T-helper 1 cell treated with Interleukin-12 subunit alpha and Interleukin-12 subunit beta and Interleukin-4 antibody, amounts not matched to agents 30 μg/mL and 1 μg/mL, for 36 hours (primary cell): ENCODE measurements around the gene LNPEP.

Source experiments
- H3K27ac Mint-ChIP-seq: one replicate; pipeline ENCODE4 v1.8.0; 2021; ENCODE audit warnings: mild to moderate bottlenecking, mixed read lengths
- H3K27me3 Mint-ChIP-seq: one replicate; pipeline ENCODE4 v1.8.0; 2021; ENCODE audit warnings: low read depth, mixed read lengths
- H3K36me3 Mint-ChIP-seq: one replicate; pipeline ENCODE4 v1.8.0; 2021; ENCODE audit warnings: low read depth, mixed read lengths
- H3K4me1 Mint-ChIP-seq: one replicate; pipeline ENCODE4 v1.8.0; 2021; ENCODE audit warnings: low read depth, mixed read lengths
- H3K4me3 Mint-ChIP-seq: one replicate; pipeline ENCODE4 v1.8.0; 2021; ENCODE audit warnings: mild to moderate bottlenecking, moderate library complexity, mixed read lengths
- H3K9me3 Mint-ChIP-seq: one replicate; pipeline ENCODE4 v1.8.0; 2021; ENCODE audit warnings: mixed read lengths

The LNPEP gene

DNA sequence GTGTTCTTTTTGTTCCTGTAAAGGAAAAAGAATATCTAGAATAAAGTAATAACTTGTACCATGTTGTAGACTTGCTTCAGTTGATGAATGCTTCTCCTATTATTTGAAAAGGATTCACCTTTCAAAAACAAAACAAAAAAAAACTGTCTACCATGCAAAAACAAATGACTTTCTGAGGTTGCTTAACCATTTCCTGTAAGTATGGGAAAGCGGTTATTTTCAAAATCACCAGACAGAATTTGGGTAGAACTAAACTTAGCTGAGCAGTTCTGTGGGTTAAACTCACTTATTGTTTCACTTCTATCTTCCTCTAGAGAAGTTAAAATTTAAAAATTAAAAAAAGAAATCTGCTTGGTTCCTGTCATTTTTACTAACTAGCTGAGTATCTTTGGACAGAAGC lies 25.2 kb downstream of the LNPEP start:
- H3K9me3 Mint-ChIP-seq: no peaks in the 10 kb centered on the region
- H3K4me1 Mint-ChIP-seq: peaks cover 69% of the 10 kb centered on the region
- H3K27me3 Mint-ChIP-seq: no peaks in the 10 kb centered on the region
- H3K36me3 Mint-ChIP-seq: peaks cover 27% of the 10 kb centered on the region
- peak overlapping the region; percentile 75 for H3K27ac Mint-ChIP-seq
- peak overlapping the region; percentile 43 for H3K4me3 Mint-ChIP-seq

- Mint-ChIP-seq H3K27ac (peak overlapping the region; percentile 89), H3K4me1 (peaks cover 57% of the 10 kb centered on the region), H3K9me3 (no peaks in the 10 kb centered on the region), H3K27me3 (no peaks in the 10 kb centered on the region), H3K4me3 (peak overlapping the region; percentile 76), H3K36me3 (peaks cover 32% of the 10 kb centered on the region)
Observed at GRCh38 chr5:96962540-96962991, 26.7 kb downstream of the LNPEP start.

DNA sequence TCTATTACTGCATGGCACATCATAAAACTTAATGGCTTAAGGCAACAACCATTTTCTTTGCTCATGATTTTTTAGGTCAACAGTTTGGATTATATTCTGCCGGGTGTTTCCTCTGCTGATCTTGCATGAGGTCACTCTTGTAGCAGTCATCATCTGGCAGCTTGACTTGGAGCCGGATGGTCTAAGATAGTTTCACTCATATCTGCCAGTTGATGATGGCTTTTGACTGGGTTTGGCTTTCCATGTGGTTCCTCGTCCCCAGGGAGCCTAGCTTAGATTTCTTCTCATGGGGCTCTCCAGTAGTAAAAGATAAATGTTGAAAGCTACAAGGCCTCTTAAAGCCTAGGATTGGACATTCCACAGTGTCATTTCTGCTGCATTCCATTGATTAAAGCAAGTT lies 27.4 kb downstream of the LNPEP start:
- Mint-ChIP-seq H3K27ac (peak overlapping the region; percentile 89), H3K4me3 (peak overlapping the region; percentile 76), H3K27me3 (no peaks in the 10 kb centered on the region), H3K4me1 (peaks cover 50% of the 10 kb centered on the region), H3K36me3 (peaks cover 32% of the 10 kb centered on the region), H3K9me3 (no peaks in the 10 kb centered on the region)

- Mint-ChIP-seq H3K36me3 (peaks cover 32% of the 10 kb centered on the region), H3K27me3 (no peaks in the 10 kb centered on the region), H3K9me3 (no peaks in the 10 kb centered on the region), H3K4me3 (no peak overlapping the region), H3K27ac (no peak overlapping the region), H3K4me1 (peaks cover 52% of the 10 kb centered on the region)
Observed at GRCh38 chr5:96966801-96967200, 30.9 kb downstream of the LNPEP start.

DNA sequence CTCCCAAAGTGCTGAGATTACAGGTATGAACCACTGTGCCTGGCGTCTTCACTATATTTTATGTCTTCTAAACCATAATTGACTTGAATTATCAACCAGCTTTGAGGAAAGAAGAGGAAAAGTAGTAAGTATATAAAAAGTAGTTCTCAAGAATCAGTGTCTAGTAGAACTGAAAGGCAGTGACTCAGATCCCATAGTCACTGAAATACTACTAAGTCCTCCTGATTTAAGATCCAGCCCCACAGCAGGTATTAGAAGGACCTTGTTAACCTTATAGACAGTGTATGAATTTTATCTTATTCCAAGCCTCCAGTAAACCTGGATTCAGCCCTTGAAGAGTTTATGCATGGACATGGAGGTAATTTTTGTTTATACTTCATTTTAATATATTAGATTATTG lies 31.5 kb downstream of the LNPEP start:
- H3K27me3 Mint-ChIP-seq: no peaks in the 10 kb centered on the region
- peaks cover 49% of the 10 kb centered on the region for H3K4me1 Mint-ChIP-seq
- H3K9me3 Mint-ChIP-seq: no peaks in the 10 kb centered on the region
- no peak overlapping the region for H3K4me3 Mint-ChIP-seq
- peaks cover 32% of the 10 kb centered on the region for H3K36me3 Mint-ChIP-seq
- no peak overlapping the region for H3K27ac Mint-ChIP-seq

DNA sequence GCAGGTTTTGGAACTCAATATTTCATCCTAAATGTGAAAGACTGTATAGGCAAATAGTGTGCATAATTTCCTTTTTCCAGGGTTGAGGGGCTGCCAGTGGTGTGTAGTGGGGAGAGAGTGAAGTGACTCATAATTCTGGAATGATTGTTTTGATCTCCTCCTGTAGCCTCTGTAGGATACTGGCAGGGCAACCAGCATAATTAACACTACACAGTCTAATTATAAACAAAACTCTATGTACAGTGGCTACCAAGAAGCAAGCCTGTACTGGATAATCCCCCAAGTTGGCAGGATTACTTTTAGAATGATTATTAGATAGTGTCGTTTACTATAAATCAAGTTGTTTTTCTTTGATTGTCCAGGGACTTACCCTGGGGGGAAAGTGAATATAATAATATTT lies 32.2 kb downstream of the LNPEP start:
- Mint-ChIP-seq H3K9me3 (no peaks in the 10 kb centered on the region), H3K36me3 (peaks cover 33% of the 10 kb centered on the region), H3K27ac (no peak overlapping the region), H3K27me3 (no peaks in the 10 kb centered on the region), H3K4me1 (peaks cover 49% of the 10 kb centered on the region), H3K4me3 (no peak overlapping the region)

GRCh38 chr5:96968614-96969013 lies 32.7 kb downstream of the LNPEP start:
- H3K4me3 Mint-ChIP-seq: no peak overlapping the region
- no peaks in the 10 kb centered on the region for H3K27me3 Mint-ChIP-seq
- H3K27ac Mint-ChIP-seq: no peak overlapping the region
- no peaks in the 10 kb centered on the region for H3K9me3 Mint-ChIP-seq
- peaks cover 33% of the 10 kb centered on the region for H3K36me3 Mint-ChIP-seq
- peaks cover 45% of the 10 kb centered on the region for H3K4me1 Mint-ChIP-seq

DNA sequence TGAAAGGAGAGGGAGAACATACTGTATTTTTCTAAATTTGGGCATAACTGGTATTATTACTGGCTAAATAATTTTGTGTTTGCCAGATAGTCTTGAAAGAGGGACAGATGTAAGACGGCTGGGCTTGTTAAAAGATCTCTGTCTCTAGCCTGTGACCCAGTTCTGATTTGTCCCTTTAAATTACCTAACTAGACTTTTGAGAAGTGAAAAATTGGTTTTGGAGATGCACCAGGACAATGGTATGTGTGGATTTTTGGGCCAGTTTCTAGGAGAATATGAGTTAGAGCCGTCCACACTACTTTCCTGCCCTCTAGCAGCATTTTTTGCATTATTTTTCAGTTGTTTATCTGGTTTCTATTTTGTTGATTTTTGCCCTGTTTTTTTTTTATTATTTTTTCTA lies 33.5 kb downstream of the LNPEP start:
- Mint-ChIP-seq H3K9me3 (no peaks in the 10 kb centered on the region), H3K27me3 (no peaks in the 10 kb centered on the region), H3K36me3 (peaks cover 29% of the 10 kb centered on the region), H3K4me1 (peaks cover 48% of the 10 kb centered on the region), H3K27ac (no peak overlapping the region), H3K4me3 (no peak overlapping the region)

- Mint-ChIP-seq H3K4me1 (peaks cover 49% of the 10 kb centered on the region), H3K27me3 (no peaks in the 10 kb centered on the region), H3K4me3 (peak overlapping the region; percentile 40), H3K9me3 (no peaks in the 10 kb centered on the region), H3K36me3 (peaks cover 9% of the 10 kb centered on the region), H3K27ac (peak overlapping the region; percentile 35)
Observed at GRCh38 chr5:96972599-96973334, 36.9 kb downstream of the LNPEP start.

DNA sequence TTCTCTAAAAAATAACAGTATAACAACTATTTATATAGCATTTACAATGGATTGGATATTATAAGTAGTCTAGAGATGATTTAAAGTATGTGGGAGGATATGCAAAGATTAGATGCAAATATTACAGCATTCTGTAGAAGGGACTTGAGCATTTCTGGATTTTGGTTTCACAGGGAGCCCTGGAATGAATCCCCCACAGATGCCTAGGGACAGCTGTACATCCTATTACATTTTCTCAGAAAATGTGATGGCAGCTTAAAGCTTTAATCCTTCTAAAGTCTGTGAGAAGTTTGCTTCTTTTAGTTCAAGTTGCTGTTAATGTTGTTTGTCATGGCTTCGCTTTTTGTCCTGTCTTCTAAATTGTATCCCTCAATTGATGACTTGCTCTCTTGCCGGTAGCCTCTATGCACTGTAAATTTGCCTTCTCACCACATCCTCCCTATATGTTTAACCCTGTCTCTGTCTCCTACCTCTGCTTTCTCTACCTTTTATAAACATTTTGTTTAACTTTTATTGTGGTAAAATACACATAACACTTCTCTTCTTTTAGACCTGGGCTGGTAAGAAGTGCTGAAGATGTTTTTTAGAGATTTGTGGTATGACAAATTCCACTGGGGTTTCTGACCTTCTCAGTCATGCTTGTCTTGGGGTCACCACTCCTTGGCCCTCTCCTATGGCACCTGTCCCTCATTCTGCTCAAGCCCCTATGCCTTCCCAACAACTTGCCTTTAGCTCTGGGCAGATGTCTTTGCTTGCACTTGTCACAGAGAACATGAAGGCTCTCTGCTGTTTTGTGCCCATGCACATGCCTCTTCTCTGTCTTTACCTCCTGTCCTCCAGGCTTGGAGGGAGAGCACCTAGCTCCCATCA lies 37.9 kb downstream of the LNPEP start:
- peaks cover 9% of the 10 kb centered on the region for H3K36me3 Mint-ChIP-seq
- no peaks in the 10 kb centered on the region for H3K27me3 Mint-ChIP-seq
- peak overlapping the region; percentile 4 for H3K4me3 Mint-ChIP-seq
- H3K27ac Mint-ChIP-seq: peak overlapping the region; percentile 28
- H3K4me1 Mint-ChIP-seq: peaks cover 46% of the 10 kb centered on the region
- no peaks in the 10 kb centered on the region for H3K9me3 Mint-ChIP-seq

- Mint-ChIP-seq H3K9me3 (no peaks in the 10 kb centered on the region), H3K27ac (no peak overlapping the region), H3K4me1 (peaks cover 41% of the 10 kb centered on the region), H3K27me3 (no peaks in the 10 kb centered on the region), H3K4me3 (no peak overlapping the region), H3K36me3 (peaks cover 24% of the 10 kb centered on the region)
Observed at GRCh38 chr5:96975656-96976055, 39.8 kb downstream of the LNPEP start.

DNA sequence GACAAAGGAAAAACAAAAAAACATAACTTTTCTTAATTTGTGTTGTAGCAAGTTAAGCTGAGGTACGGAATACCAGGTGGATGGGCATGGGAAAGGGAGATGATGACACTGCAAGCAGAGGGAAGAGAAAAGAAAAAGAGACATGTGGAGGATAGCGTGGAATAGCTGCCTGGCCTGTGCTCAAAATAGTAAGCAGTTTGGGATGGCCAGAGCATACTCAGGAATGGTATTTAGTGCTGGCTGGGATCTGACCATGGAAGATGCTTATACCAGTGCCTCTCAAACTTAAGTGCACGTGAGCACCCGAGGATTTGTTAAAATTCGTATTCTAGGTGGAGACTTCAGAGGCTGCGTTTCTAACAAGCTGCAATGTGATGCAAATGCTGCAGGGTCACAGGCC lies 41.3 kb downstream of the LNPEP start:
- Mint-ChIP-seq H3K27me3 (no peaks in the 10 kb centered on the region), H3K36me3 (peaks cover 32% of the 10 kb centered on the region), H3K27ac (no peak overlapping the region), H3K4me1 (peaks cover 36% of the 10 kb centered on the region), H3K4me3 (no peak overlapping the region), H3K9me3 (no peaks in the 10 kb centered on the region)

- Mint-ChIP-seq H3K4me3 (no peak overlapping the region), H3K9me3 (no peaks in the 10 kb centered on the region), H3K27ac (no peak overlapping the region), H3K36me3 (peaks cover 35% of the 10 kb centered on the region), H3K4me1 (peaks cover 31% of the 10 kb centered on the region), H3K27me3 (no peaks in the 10 kb centered on the region)
Observed at GRCh38 chr5:96978812-96979449, 43.1 kb downstream of the LNPEP start.

GRCh38 chr5:96984506-96985192 lies 48.8 kb downstream of the LNPEP start:
- Mint-ChIP-seq H3K27me3 (no peaks in the 10 kb centered on the region), H3K27ac (no peak overlapping the region), H3K9me3 (no peaks in the 10 kb centered on the region), H3K4me1 (peaks cover 27% of the 10 kb centered on the region), H3K4me3 (no peak overlapping the region), H3K36me3 (peaks cover 58% of the 10 kb centered on the region)
